Measurements from ENCODE around the gene GALNT17. TPM values are rescaled to one million over a fixed set of nuclear protein-coding genes. Genes with fewer than 3 reads are reported as not detected.
A peak's percentile ranks its signal among the peaks of the same experiment; 100 is the strongest.

GALNT17 gene
- total RNA-seq, 1 experiment from 2014 or later: 67.7 TPM

GRCh38 chr7:71364551-71364950 is 232.6 kb downstream of the GALNT17 start:
- no peak for DNase-seq
- no peak overlapping the region for H3K4me3 ChIP-seq (ENCODE audit: insufficient read depth, low read depth, low read length)
- no peaks in the 10 kb centered on the region for H3K27me3 ChIP-seq (ENCODE audit: control insufficient read depth, insufficient read depth, low read length)
- no peaks in the 10 kb centered on the region; the same call in 1 of the 2 replicates for H3K36me3 ChIP-seq (replicated peaks; ENCODE audit: control insufficient read depth, insufficient read depth, low read length)

GRCh38 chr7:71372991-71373390 is 241.0 kb downstream of the GALNT17 start:
- Histone ChIP-seq H3K4me3 (ENCODE audit: insufficient read depth, low read depth, low read length) (no peak overlapping the region), H3K36me3 (replicated peaks; ENCODE audit: control insufficient read depth, insufficient read depth, low read length) (no peaks in the 10 kb centered on the region; the same call in 1 of the 2 replicates), H3K27me3 (ENCODE audit: control insufficient read depth, insufficient read depth, low read length) (no peaks in the 10 kb centered on the region)
- no peak for DNase-seq

- Histone ChIP-seq H3K36me3 (replicated peaks; ENCODE audit: control insufficient read depth, insufficient read depth, low read length) (no peaks in the 10 kb centered on the region; the same call in 1 of the 2 replicates), H3K4me3 (ENCODE audit: insufficient read depth, low read depth, low read length) (no peak overlapping the region), H3K27me3 (ENCODE audit: control insufficient read depth, insufficient read depth, low read length) (no peaks in the 10 kb centered on the region)
- DNase-seq: no peak
Measured at GRCh38 chr7:71377062-71377461, 245.1 kb downstream of the GALNT17 start.

GRCh38 chr7:71377469-71377868 is 245.5 kb downstream of the GALNT17 start:
- Histone ChIP-seq H3K36me3 (replicated peaks; ENCODE audit: control insufficient read depth, insufficient read depth, low read length) (no peaks in the 10 kb centered on the region; the same call in 1 of the 2 replicates), H3K4me3 (ENCODE audit: insufficient read depth, low read depth, low read length) (no peak overlapping the region), H3K27me3 (ENCODE audit: control insufficient read depth, insufficient read depth, low read length) (no peaks in the 10 kb centered on the region)
- DNase-seq: no peak

- Histone ChIP-seq H3K4me3 (ENCODE audit: insufficient read depth, low read depth, low read length) (no peak overlapping the region), H3K27me3 (ENCODE audit: control insufficient read depth, insufficient read depth, low read length) (no peaks in the 10 kb centered on the region), H3K36me3 (replicated peaks; ENCODE audit: control insufficient read depth, insufficient read depth, low read length) (peaks cover 4% of the 10 kb centered on the region)
- DNase-seq: no peak
Measured at GRCh38 chr7:71384094-71384493, 252.2 kb downstream of the GALNT17 start.

GRCh38 chr7:71385330-71385729 is 253.4 kb downstream of the GALNT17 start:
- H3K36me3 ChIP-seq (replicated peaks; ENCODE audit: control insufficient read depth, insufficient read depth, low read length): peaks cover 4% of the 10 kb centered on the region
- no peak overlapping the region for H3K4me3 ChIP-seq (ENCODE audit: insufficient read depth, low read depth, low read length)
- DNase-seq: peak; percentile 22
- H3K27me3 ChIP-seq (ENCODE audit: control insufficient read depth, insufficient read depth, low read length): no peaks in the 10 kb centered on the region

GRCh38 chr7:71386152-71386785 is 254.3 kb downstream of the GALNT17 start:
- Histone ChIP-seq H3K36me3 (replicated peaks; ENCODE audit: control insufficient read depth, insufficient read depth, low read length) (peaks cover 4% of the 10 kb centered on the region), H3K4me3 (ENCODE audit: insufficient read depth, low read depth, low read length) (no peak overlapping the region), H3K27me3 (ENCODE audit: control insufficient read depth, insufficient read depth, low read length) (no peaks in the 10 kb centered on the region)
- no peak for DNase-seq

GRCh38 chr7:71388181-71388580 is 256.2 kb downstream of the GALNT17 start:
- DNase-seq: no peak
- no peaks in the 10 kb centered on the region for H3K27me3 ChIP-seq (ENCODE audit: control insufficient read depth, insufficient read depth, low read length)
- H3K4me3 ChIP-seq (ENCODE audit: insufficient read depth, low read depth, low read length): no peak overlapping the region
- H3K36me3 ChIP-seq (replicated peaks; ENCODE audit: control insufficient read depth, insufficient read depth, low read length): peaks cover 4% of the 10 kb centered on the region

GRCh38 chr7:71389976-71390375 is 258.0 kb downstream of the GALNT17 start:
- peaks cover 4% of the 10 kb centered on the region for H3K36me3 ChIP-seq (replicated peaks; ENCODE audit: control insufficient read depth, insufficient read depth, low read length)
- DNase-seq: no peak
- H3K4me3 ChIP-seq (ENCODE audit: insufficient read depth, low read depth, low read length): no peak overlapping the region
- no peaks in the 10 kb centered on the region for H3K27me3 ChIP-seq (ENCODE audit: control insufficient read depth, insufficient read depth, low read length)

- Histone ChIP-seq H3K4me3 (ENCODE audit: insufficient read depth, low read depth, low read length) (no peak overlapping the region), H3K27me3 (ENCODE audit: control insufficient read depth, insufficient read depth, low read length) (no peaks in the 10 kb centered on the region), H3K36me3 (replicated peaks; ENCODE audit: control insufficient read depth, insufficient read depth, low read length) (peaks cover 4% of the 10 kb centered on the region)
- DNase-seq: no peak
Measured at GRCh38 chr7:71393661-71394060, 261.7 kb downstream of the GALNT17 start.

- DNase-seq: no peak
- H3K4me3 ChIP-seq (ENCODE audit: insufficient read depth, low read depth, low read length): no peak overlapping the region
- H3K27me3 ChIP-seq (ENCODE audit: control insufficient read depth, insufficient read depth, low read length): no peaks in the 10 kb centered on the region
- H3K36me3 ChIP-seq (replicated peaks; ENCODE audit: control insufficient read depth, insufficient read depth, low read length): no peaks in the 10 kb centered on the region; the same call in 1 of the 2 replicates
Measured at GRCh38 chr7:71402684-71403083, 270.7 kb downstream of the GALNT17 start.

GRCh38 chr7:71403202-71403946 is 271.4 kb downstream of the GALNT17 start:
- no peaks in the 10 kb centered on the region for H3K27me3 ChIP-seq (ENCODE audit: control insufficient read depth, insufficient read depth, low read length)
- DNase-seq: no peak
- H3K4me3 ChIP-seq (ENCODE audit: insufficient read depth, low read depth, low read length): no peak overlapping the region
- no peaks in the 10 kb centered on the region; the same call in 1 of the 2 replicates for H3K36me3 ChIP-seq (replicated peaks; ENCODE audit: control insufficient read depth, insufficient read depth, low read length)

- Histone ChIP-seq H3K27me3 (ENCODE audit: control insufficient read depth, insufficient read depth, low read length) (no peaks in the 10 kb centered on the region), H3K4me3 (ENCODE audit: insufficient read depth, low read depth, low read length) (no peak overlapping the region), H3K36me3 (replicated peaks; ENCODE audit: control insufficient read depth, insufficient read depth, low read length) (no peaks in the 10 kb centered on the region; the same call in 1 of the 2 replicates)
- DNase-seq: no peak
Measured at GRCh38 chr7:71404726-71405345, 272.9 kb downstream of the GALNT17 start.

GRCh38 chr7:71408271-71408670 is 276.3 kb downstream of the GALNT17 start:
- no peak for DNase-seq
- no peak overlapping the region for H3K4me3 ChIP-seq (ENCODE audit: insufficient read depth, low read depth, low read length)
- H3K27me3 ChIP-seq (ENCODE audit: control insufficient read depth, insufficient read depth, low read length): no peaks in the 10 kb centered on the region
- H3K36me3 ChIP-seq (replicated peaks; ENCODE audit: control insufficient read depth, insufficient read depth, low read length): no peaks in the 10 kb centered on the region; the same call in 1 of the 2 replicates
